NCI-H2196 treated with DMSO at 0.1 percent for 48 hours (cell line): Measurements from ENCODE around the gene PKHD1.
"Not testable (repeated sequence)": the region's sequence is repeated elsewhere in the genome, so short reads cannot be mapped to it uniquely, and the experiment has no call there.

Experiments used
- DNase-seq: peaks from one replicate; lab custom pipeline; 2025; ENCODE audit not compliant: unreplicated experiment; lab: John Stamatoyannopoulos, UW

The PKHD1 gene

GRCh38 chr6:51934098-51934497 is 153.3 kb downstream of the PKHD1 start:
- no peak for DNase-seq

DNA sequence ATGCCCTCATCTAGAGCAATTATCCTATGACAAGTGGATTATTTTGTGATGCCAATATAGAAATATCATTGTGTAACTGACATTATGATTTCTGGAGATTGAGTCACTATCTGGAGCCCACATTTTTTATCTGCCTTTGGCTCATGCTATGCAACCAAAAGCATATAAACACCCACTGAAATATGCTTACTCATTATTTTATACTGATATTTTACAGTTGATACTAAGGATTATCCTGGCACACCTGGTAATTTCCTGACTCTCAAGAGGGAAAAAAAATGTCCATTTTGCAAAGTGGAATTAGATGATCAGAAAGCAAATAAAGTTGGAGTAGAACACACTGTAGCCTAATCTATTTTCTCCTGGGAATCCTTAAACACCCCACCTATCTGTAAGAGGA is 154.5 kb downstream of the PKHD1 start:
- DNase-seq: no peak

DNA sequence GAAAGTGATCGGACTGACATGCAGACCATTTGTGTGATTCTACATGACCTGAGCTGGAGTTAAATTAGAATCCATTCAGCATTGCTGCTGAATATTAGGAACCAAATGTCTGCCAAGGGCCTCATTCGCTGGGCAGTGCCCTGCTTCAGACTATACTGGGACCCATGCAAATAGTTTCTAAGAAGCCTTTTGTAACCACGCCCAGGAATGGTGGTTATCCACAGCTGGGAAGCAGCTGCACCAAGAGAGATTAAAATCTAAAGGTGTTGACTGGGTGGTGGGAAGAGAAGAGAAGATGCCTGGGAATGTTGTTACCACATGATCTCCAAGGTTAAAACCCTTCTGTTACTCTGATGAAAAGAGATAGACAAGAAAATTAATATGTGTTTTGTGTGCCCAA is 156.8 kb downstream of the PKHD1 start:
- no peak for DNase-seq

DNA sequence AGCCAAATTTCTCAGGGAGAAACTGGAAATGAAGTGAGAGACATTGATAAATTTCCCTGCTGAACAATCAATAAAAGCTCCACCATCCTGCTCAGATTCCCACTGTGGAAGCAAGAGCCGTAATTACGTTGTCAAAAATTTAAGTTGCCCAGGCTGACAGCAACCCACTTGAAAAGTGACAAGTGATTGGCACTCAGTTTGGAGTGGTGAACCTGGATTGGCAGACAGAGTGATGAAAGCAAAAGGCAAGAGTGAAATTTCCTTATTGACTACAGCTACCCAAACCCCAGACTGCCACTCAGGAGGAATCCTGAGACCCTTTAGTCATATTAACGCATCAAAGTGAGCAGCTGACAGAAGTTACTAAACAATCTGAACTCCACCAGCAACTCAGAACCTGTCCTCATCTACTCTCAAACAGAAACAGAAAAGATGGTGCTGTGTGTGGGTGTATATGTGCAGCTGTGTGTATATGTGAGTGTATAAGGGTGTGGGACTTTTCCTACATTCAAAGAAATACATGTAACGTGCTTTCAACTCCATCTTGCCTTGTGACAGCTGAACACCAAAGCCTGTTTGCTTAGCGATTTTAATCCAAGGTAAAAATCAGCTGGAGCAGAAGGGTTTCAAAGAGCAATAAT is 157.4 kb downstream of the PKHD1 start:
- no peak for DNase-seq

- no peak for DNase-seq
Measured at GRCh38 chr6:51928320-51928719, 159.1 kb downstream of the PKHD1 start.

- no peak for DNase-seq
Measured at GRCh38 chr6:51927450-51927849, 160.0 kb downstream of the PKHD1 start.

- DNase-seq: no peak
Measured at GRCh38 chr6:51926125-51926524, 161.3 kb downstream of the PKHD1 start.

GRCh38 chr6:51922479-51922878 is 164.9 kb downstream of the PKHD1 start:
- not testable (repeated sequence) for DNase-seq

- not testable (repeated sequence) for DNase-seq
Measured at GRCh38 chr6:51918347-51918746, 169.1 kb downstream of the PKHD1 start.

- DNase-seq: no peak
Measured at GRCh38 chr6:51915098-51915497, 172.3 kb downstream of the PKHD1 start.

- DNase-seq: no peak
Measured at GRCh38 chr6:51913265-51913664, 174.1 kb downstream of the PKHD1 start.

DNA sequence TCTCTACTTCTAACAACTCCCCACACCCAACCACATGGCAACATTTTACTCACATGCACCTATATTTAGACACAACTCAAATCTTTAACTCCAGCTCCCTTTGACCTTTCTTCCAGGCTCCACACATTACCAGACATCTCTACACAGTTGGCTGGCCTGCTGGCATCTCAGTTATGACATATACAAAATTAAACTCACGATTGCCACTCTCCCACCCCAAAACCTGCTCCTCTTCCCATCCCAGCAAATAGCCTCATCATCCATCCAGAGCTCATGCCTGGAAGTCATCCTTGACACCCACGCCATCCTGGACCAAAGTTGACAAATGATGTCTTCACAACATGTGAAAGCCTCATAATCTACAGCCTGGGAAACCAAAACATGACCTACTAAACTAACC is 176.6 kb downstream of the PKHD1 start:
- no peak for DNase-seq

GRCh38 chr6:51908243-51908642 is 179.2 kb downstream of the PKHD1 start:
- no peak for DNase-seq

DNA sequence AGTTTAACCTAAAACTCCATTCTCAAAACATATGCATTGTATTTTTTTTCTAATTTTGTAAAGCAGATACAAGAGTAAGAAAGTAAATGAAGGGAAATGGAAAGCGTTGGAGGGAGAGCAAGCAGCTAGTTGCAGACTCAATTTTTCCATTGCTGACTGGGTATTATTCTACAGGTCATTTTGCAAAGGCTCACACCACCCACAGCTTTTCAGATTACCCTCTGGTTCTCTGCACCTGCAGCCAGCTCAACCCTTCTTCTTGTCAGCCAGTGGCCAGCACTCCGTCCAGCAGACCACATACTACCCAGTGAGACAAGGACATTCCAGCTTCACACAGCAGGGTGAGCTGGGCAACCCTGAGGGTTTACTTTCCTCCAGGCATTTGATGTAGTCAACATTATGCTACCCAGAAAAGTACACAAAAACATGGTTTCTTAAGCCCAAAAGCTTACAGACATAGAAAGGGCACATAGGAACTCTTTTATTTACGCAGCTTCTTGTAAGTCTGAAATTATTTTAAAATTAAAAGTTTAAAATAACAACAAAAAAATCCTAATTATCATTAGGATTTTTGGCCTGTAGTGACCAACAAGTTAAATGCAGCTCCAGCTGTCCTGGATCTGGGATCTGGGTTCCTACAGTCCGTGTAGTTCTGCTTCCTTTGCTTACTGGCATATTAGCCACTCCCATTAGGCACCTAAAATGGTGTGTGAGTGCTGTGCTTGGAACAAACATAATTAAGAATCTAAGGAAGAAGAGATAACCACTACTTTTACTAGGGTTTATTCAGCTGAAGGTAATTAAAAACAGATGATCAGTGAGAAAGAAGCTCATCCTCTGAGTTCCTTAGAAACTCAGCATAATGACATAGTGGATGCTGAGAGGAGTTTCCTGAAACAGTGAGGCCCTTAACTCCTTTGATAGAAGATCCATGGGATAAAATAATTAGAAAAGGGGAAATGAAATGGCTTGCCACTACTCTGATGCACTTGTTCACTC is 185.3 kb downstream of the PKHD1 start:
- DNase-seq: no peak

- no peak for DNase-seq
Measured at GRCh38 chr6:51893366-51893765, 194.0 kb downstream of the PKHD1 start.

DNA sequence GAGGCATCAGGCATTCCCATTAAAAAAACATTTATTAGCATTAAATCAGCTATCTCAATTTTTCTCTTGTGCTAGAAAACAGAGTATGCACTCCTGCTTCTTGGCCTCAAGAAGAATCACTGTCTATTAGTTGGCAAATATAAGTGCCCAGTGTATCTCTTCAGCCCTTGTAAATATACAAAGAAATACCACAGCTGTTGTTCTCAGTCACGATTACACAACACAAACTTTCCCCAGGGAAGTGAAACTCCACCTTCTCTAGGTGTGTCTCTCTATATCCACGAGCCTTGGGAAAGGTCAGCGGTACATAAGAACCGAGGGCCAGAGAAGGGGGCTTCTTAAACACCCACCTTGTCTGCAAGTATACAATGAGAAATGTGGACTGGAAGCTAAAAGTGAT is 194.7 kb downstream of the PKHD1 start:
- DNase-seq: no peak

- no peak for DNase-seq
Measured at GRCh38 chr6:51892339-51892738, 195.1 kb downstream of the PKHD1 start.

DNA sequence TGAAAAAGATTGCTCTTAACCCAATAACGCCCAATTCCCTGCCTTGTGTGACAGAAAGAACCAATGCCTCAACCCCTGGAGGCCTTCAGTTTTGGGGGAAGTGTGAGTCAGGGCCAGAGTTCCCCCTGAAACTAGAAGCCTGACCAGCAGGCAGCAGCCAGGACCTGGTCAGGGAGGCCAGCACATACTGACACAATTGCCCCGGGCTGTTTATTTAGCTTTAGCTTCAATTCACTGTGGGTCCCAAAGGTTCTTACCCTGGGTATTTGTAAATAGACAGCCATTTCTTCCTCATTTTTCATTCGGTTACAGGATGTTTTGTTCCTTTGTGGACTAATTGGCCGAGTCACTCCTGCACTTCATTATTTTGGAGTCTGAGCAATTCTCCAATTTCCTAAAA is 195.6 kb downstream of the PKHD1 start:
- no peak for DNase-seq

- DNase-seq: no peak
Measured at GRCh38 chr6:51887859-51888258, 199.6 kb downstream of the PKHD1 start.

DNA sequence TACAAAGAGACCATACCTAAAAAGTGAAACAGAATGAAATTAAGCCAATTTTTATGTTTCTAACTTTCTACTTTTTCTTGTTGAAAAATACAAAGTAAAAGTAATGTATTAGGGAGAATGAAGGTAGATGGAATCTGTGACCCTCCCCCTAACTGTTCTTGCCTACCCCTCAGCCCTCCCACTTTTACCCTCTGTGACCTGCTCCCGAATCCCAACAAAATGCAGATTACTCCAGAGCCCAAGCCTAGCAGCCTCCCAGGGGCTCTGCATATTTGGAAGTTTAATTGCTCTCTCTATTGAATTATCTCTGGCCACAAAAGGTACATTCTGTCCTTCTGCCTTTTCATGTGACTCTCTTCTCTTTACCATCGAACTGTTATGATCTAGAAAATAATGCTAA is 201.5 kb downstream of the PKHD1 start:
- DNase-seq: no peak

GRCh38 chr6:51868591-51869355 is 218.6 kb downstream of the PKHD1 start:
- DNase-seq: no peak

DNA sequence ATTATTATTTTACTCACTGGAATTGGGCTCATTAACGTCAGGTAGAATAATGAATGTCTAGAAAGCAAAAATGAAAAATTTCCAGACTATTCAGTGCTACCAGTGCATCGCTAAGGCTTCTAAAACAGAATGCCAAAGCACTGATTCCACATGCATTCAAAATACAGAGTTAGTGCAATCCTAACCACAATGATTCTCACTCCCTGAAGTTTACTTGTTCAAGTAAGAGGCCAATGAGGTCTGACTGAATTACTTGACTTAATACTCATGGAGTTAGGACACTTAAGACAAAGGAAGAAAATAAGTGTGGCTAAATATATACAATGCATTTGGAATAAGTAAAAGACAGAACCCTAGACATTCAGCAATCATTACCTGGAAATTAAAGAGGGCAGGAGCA is 220.5 kb downstream of the PKHD1 start:
- DNase-seq: no peak
